WTC11 (cell line): ENCODE data around the gene SERPING1.

Experiments
- CREB1 ChIP-seq: sonication (generic); formaldehyde crosslinking; IDR thresholded peaks from 2 replicates; pipeline ENCODE4 v1.8.0; 2023; ENCODE audit warnings: mild to moderate bottlenecking, missing genetic modification reagents
- OVOL2 ChIP-seq: fragments of 250-450 bp; sonication (Bioruptor Pico); IDR thresholded peaks from 2 replicates; pipeline ENCODE4 v1.9.0; 2021; ENCODE audit warnings: mild to moderate bottlenecking, borderline replicate concordance
- TF ChIP-seq, protein P1 (sequence below): fragments of 200-600 bp; IDR thresholded peaks from 2 replicates; pipeline ENCODE4 v1.8.0; 2022; ENCODE audit warnings: antibody characterized with exemption
- TF ChIP-seq, protein P2 (sequence below): sonication (generic); formaldehyde crosslinking; IDR thresholded peaks from 2 replicates; pipeline ENCODE4 v1.8.0; 2022; ENCODE audit warnings: mild to moderate bottlenecking, missing genetic modification reagents

- TF ChIP-seq, protein P1, sequence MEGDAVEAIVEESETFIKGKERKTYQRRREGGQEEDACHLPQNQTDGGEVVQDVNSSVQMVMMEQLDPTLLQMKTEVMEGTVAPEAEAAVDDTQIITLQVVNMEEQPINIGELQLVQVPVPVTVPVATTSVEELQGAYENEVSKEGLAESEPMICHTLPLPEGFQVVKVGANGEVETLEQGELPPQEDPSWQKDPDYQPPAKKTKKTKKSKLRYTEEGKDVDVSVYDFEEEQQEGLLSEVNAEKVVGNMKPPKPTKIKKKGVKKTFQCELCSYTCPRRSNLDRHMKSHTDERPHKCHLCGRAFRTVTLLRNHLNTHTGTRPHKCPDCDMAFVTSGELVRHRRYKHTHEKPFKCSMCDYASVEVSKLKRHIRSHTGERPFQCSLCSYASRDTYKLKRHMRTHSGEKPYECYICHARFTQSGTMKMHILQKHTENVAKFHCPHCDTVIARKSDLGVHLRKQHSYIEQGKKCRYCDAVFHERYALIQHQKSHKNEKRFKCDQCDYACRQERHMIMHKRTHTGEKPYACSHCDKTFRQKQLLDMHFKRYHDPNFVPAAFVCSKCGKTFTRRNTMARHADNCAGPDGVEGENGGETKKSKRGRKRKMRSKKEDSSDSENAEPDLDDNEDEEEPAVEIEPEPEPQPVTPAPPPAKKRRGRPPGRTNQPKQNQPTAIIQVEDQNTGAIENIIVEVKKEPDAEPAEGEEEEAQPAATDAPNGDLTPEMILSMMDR, result no peak
- TF ChIP-seq OVOL2 (no peak), CREB1 (no peak)
- TF ChIP-seq, protein P2, sequence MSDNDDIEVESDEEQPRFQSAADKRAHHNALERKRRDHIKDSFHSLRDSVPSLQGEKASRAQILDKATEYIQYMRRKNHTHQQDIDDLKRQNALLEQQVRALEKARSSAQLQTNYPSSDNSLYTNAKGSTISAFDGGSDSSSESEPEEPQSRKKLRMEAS, result no peak
Observed at GRCh38 chr11:57552479-57552878, 45.0 kb upstream of the SERPING1 start.
